Gastrocnemius medialis (tissue), 4 donors: ENCODE measurements around the gene ITPA.

Source experiments
- POLR2A ChIP-seq, 2 donors: fragments of 450-650 bp; IDR thresholded peaks; one replicate each; pipeline ENCODE4 v1.6.1; 2017; ENCODE audit warnings: antibody characterized with exemption in 2 of 2, mild to moderate bottlenecking in 2 of 2, moderate library complexity in 2 of 2
- TF ChIP-seq, protein P1 (sequence below), 5 experiments: fragments of 450-650 bp in 3 of 5; fragments of 200-600 bp in 2 of 5; sonication (generic) in 2 of 5; IDR thresholded peaks in 4 of 5; conservative IDR thresholded peaks in 1 of 5; 1 replicate in 4 of 5; 2 replicates in 1 of 5; pipeline ENCODE4 v1.5.1; 2016 to 2019; ENCODE audit warnings: antibody characterized with exemption in 5 of 5, mild to moderate bottlenecking in 3 of 5, moderate library complexity in 3 of 5

DNA sequence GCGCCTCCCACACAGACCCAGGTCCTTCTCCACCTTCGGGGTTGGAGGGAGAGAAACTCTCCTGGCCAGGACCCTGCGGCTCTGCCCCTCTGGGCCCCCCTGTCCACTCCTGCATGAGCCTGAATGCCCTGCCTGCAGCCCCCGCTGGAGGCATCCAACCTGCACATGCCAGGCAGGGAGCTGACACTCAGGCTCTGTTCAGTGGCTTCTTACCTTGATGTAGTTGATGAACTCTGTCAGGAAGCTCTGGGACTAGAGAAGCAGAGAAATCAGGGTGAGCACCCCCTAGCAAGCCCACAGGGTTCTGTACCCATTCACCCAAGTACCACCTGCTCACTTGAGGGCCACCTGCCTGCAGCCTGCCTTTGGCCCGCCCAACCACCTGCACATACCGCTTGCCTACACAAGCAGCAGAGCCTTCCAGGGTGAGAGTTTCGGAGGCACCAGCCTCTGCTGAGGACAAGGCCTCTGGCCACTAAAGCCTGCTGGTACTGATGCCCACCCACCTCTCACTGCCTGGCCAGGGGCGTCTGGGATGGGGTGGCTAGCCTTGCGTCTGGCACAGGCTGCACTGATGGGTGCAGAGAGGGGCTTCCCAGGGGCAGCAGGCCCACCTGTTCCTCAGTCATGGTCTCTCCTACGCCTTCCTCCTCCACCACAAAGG is 14.5 kb upstream of the ITPA start:
- TF ChIP-seq POLR2A (IDR thresholded peaks at IDR 0.05): no peak
- TF ChIP-seq, protein P1, sequence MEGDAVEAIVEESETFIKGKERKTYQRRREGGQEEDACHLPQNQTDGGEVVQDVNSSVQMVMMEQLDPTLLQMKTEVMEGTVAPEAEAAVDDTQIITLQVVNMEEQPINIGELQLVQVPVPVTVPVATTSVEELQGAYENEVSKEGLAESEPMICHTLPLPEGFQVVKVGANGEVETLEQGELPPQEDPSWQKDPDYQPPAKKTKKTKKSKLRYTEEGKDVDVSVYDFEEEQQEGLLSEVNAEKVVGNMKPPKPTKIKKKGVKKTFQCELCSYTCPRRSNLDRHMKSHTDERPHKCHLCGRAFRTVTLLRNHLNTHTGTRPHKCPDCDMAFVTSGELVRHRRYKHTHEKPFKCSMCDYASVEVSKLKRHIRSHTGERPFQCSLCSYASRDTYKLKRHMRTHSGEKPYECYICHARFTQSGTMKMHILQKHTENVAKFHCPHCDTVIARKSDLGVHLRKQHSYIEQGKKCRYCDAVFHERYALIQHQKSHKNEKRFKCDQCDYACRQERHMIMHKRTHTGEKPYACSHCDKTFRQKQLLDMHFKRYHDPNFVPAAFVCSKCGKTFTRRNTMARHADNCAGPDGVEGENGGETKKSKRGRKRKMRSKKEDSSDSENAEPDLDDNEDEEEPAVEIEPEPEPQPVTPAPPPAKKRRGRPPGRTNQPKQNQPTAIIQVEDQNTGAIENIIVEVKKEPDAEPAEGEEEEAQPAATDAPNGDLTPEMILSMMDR (IDR thresholded peaks at IDR 0.05 in 4 of 5, conservative IDR thresholded peaks at IDR 0.05 in 1 of 5): no peak
